ENCODE results near the gene TMED7.

DNA sequence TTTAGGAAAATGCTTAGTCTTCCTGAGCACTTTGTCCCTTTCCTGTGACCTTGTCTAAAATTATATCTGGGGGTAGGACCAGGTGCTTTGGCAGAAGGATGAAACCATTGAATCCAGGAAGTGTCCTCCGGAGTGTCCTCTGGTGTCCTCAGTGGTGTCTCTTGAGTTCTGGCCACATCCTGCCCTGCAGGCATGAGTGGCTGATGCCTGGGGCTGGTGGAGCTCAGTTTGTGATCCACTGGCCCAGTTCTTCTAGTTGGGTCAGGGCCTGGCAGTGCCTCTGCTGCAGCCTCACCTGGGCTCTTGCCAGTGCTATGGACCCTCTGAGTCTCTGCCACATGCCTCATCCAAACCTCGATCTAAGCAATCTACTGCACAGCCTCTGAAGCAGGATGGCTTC lies 14.4 kb upstream of the TMED7 start:
- TF ChIP-seq, protein P1, sequence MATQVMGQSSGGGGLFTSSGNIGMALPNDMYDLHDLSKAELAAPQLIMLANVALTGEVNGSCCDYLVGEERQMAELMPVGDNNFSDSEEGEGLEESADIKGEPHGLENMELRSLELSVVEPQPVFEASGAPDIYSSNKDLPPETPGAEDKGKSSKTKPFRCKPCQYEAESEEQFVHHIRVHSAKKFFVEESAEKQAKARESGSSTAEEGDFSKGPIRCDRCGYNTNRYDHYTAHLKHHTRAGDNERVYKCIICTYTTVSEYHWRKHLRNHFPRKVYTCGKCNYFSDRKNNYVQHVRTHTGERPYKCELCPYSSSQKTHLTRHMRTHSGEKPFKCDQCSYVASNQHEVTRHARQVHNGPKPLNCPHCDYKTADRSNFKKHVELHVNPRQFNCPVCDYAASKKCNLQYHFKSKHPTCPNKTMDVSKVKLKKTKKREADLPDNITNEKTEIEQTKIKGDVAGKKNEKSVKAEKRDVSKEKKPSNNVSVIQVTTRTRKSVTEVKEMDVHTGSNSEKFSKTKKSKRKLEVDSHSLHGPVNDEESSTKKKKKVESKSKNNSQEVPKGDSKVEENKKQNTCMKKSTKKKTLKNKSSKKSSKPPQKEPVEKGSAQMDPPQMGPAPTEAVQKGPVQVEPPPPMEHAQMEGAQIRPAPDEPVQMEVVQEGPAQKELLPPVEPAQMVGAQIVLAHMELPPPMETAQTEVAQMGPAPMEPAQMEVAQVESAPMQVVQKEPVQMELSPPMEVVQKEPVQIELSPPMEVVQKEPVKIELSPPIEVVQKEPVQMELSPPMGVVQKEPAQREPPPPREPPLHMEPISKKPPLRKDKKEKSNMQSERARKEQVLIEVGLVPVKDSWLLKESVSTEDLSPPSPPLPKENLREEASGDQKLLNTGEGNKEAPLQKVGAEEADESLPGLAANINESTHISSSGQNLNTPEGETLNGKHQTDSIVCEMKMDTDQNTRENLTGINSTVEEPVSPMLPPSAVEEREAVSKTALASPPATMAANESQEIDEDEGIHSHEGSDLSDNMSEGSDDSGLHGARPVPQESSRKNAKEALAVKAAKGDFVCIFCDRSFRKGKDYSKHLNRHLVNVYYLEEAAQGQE (IDR thresholded peaks at IDR 0.05; ENCODE audit: insufficient read depth in 1 of 2, low read depth in 2 of 2, low read length in 2 of 2): no peak
- TF ChIP-seq POLR2AphosphoS5 (IDR thresholded peaks at IDR 0.05; ENCODE audit: low read depth, low read length): no peak
- no peak for TF ChIP-seq TAF1 (IDR thresholded peaks at IDR 0.05; ENCODE audit: borderline replicate concordance, insufficient read depth, low read length)
- no peak for TF ChIP-seq FOXP2 (optimal IDR thresholded peaks at IDR 0.05; ENCODE audit: borderline replicate concordance, extremely low read depth, extremely low read length, insufficient read depth)
